T-helper 22 cell (primary cell): ENCODE data around the gene RFX5.
"Not testable (repeated sequence)": the region's sequence is repeated elsewhere in the genome, so short reads cannot be mapped to it uniquely, and the experiment has no call there.

Source experiments
- DNase-seq: peaks from one replicate; pipeline ENCODE4 v3.0.0-alpha.2; 2020; ENCODE audit warnings: low read depth

RFX5 gene

DNA sequence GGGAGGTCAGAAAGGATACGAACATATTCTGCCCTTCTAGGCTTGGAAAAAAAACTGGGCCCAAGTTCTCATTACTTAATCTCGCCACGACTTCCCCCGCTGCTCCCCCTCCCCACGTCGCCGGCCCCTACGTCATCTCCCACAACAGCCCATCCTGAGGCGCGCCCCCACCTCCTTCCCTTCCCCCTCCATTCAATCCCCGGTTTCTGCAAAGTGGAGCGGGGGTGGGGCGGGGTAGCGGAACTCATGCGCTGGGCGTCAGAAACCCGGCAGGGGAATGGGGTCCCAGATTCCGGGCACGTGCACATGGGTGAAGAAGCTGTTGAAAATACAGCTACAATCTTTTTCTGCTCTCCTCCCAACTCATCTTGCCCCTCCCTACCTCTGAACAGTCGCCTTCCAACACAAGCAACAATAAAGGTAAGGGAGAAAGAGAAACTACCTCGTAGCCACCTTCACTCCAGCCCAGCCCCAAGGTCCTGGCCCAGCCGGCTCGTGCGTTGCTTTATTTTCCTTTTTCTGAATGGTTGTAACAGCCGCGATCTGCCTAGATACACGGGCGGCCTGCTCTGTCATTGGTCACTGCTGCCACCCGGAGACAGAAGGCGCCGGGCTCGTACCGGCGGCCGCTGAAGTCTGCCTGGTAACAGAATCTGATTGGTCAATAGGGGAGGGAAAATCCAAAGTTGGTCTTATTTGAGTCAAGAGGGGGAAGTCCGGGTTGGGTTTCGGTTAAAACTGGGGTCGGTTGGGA, at the start of gene RFX5:
Gene RFX5 (minus strand): TSS at position 484 of the 754 bp plus-strand sequence. CDS start 932 bp downstream, outside the sequence.
- peak; percentile 94 for DNase-seq

DNA sequence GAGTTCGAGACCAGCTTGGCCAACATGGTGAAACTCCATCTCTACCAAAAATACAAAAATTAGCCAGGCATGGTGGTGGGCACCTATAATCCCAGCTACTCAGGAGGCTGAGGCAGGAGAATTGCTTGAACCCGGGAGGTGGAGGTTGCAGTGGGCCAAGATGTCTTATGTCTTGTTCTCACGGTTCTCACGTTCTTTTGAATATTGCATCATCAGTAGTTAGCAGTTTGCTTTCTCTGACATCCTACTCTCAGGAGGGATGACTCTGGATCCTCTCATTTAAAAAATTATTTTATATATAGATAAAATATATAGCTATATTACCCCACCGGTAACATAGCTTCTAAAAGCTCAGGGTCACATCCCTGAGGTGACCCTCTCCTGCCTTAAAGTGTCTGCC, 49.2 kb upstream of the RFX5 start:
- not testable (repeated sequence) for DNase-seq

DNA sequence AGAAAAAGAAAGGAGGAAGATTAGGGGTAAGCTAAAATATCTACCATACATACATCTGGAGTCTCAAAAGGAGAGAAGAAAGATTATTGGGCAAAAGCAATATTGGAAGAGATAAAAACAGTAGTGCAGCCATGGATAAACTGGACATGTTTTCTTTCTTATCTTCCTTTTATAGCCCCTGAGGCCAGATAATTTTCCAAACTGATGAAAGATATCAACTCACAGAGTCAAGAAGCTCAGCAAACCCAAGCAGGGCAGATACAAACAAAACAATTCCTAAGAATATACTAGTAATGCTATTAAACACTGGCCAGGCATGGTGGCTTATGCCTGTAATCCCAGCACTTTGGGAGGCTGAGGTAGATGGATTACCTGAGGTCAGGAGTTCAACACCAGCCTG, 46.5 kb upstream of the RFX5 start:
- no peak for DNase-seq

- no peak for DNase-seq
Measured at GRCh38 chr1:151391079-151391563, 44.1 kb upstream of the RFX5 start.

GRCh38 chr1:151390221-151391078, 43.4 kb upstream of the RFX5 start:
- not testable (repeated sequence) for DNase-seq

DNA sequence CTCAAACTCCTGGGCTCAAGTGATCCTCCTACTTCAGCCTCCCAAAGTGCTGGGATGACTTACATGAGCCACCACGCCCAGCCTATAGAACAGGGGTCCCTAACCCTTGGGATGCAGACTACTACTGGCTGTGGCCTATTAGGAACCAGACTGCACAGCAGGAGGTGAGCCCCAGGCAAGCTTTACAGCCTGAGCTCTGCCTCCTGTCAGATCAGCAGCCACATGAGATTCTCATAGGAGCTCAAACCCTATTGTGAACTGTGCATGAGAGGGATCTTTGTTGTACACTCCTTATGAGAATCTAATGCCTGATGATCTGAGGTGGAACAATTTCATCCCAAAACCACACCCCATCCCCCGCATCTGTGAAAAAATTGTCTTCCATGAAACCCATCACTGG, 39.0 kb upstream of the RFX5 start:
- no peak for DNase-seq

DNA sequence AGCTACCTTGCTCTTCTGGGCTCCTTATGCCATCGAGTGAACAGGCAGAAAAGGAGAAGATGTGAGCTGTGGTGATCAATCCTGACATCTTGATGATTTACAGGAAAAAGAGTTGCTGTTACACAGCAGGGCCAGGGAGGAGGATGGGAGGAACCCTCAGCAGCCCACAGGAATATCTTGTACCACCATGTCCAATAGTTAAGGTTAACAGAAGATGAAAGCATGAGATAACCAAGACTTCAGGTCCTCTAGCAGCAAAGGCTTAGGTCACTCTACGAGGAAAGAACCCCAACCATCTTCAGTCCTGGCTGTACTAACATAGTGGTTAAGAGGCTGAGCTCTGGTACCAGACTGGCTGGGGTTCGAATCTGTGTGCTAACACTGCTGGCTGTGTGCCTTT, 37.5 kb upstream of the RFX5 start:
- DNase-seq = no peak

DNA sequence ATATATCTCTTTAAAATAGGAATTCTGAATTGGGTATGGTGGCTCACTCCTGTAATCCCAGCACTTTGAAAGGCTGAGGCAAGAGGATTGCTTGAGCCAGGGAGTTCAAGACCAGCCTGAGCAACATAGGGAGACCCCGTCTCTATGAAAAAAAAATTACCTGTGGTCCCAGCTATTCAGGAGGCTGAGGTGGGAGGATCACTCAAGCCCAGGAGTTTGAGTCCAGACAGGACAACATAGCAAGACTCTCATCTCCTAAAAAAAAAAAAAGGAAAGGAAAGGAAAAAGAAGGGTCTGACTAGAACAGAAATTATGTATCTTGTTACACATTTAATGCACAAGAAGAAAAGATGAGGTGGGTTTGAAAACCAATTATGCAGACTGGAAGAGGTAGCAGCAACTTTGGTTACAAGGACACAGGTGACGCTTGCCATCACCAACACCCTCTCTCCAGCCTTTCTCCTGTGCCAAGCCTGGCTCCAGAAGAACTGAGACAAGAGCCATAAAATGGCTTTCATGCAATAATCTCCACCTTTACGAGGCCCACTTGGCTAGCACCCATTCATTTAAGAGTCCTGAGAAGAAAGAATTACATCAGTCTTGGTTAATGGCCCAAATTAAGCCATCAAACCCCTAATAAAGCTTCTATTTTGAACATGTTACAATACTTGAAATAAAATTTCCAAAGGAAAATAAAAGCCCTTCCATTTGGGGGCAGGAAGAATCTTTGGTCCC, 30.3 kb upstream of the RFX5 start:
- no peak for DNase-seq

- DNase-seq = no peak
Measured at GRCh38 chr1:151373196-151373595, 26.1 kb upstream of the RFX5 start.

GRCh38 chr1:151372058-151372934, 25.2 kb upstream of the RFX5 start, which contains the start of gene SELENBP1:
Gene SELENBP1, minus strand, starts transcription at chr1:151372705. Its CDS starts 64 bp downstream, at chr1:151372641.
- DNase-seq = no peak

DNA sequence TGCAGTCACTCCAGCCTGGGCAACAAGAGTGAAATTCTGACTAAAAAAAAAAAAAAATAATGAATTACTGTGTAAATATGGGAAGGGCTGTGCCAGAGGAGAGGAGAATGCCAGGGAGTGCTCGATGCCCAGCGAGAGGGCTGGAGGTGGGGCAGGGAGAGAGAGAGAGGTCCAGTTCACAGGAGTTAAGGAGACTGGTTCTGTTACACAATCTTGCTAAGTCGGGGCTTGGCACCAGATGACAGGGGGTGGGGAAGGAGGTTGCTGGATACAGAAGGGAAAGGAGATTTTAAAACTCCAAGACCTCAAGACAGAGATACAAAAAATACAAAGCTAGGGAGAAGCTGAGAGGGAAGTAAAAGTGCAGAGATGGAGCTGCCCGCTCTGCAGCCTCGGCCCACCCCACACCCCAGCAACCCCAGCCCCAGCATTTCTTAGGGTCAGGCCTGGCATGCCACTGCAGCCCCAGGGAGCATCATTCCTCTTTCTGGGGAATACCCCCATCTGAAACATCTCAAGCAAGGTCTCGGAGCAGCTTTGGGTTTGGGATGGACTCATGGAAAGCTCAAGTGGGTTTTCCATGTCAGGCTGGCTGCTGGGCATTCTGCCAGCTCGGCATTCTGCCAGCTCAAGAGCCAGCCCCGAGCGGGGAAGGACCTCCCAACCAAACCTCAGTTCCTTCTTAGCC, 24.5 kb upstream of the RFX5 start:
- no peak for DNase-seq

DNA sequence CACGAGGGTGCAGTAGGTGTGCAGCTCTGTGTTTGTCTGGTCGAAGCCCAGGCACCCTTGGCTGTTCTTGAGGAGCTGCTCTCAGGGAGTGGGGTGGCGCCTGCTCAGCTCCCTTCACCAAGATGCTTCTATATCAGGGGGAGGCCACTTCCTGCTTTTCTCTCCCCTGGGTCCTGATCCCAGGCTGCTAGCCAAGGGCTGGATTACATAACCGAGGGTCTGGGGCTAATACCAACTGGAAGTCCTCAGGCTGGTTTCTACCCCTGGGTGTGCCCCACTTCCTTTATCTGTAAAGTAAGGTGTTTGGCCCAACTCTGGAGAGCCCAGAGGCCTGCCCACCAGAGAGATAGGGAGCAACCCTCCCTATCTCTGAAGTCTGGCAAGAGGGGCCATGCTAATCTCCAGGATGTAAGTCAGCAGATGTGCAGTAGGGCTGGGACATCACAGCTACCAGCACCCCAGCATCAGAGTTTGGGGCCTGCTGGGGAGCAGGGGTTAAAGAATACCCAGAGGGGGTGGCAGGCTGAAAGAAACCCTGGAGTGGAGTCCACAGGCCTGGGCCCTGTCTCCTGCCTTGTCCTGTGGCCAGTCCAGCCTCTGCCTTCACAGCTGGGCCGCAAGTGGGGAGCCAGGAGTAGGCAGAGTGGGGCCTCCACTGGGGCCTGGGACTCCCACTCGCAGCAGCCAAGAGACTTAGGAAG, 23.3 kb upstream of the RFX5 start:
- DNase-seq = no peak

GRCh38 chr1:151369621-151370048, 22.6 kb upstream of the RFX5 start:
- DNase-seq = no peak

- DNase-seq = no peak
Measured at GRCh38 chr1:151369302-151369610, 22.2 kb upstream of the RFX5 start.

DNA sequence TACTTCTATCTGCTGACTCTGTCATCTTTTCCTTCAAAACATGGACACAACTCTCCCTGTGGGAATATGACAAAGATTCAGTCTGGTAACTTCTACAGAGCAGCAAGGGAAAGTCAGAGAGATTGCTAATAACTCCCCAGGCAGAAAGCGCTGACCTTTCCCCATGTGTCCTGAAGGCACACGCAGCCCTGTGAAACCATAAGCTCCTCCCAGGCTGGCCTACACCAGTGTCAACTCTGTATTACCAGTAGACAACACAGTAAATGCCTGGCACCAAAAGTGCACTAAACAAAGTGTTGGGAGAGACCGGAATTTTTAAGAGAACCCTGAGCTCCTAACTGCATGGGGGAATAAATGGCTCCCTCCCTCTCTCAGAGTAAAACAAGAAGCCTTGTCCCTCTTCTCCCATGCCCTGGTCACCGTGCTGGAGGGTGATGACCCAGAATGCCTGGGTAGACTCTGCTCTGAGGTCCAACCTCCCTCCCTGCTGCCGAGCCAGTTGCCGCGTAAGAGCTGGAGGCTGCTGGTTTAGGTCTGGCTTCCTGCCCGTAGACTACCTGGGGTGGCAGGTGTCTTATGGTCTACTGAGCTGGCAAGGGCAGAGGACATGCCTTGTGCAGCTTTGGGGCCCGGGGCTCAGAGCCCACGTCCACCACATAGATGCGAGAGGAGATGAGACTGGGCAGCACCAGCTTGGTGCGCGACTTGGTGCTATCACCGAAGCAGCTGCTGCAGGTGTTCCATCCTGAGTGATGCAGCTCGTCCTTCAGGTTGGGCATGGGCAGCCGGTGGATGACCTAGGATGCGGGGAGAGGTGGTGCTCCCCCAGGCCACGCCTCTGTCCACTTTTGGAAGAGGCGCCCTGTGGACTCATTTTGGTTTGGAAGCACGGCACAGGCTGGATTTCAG, 21.6 kb upstream of the RFX5 start:
- no peak for DNase-seq

DNA sequence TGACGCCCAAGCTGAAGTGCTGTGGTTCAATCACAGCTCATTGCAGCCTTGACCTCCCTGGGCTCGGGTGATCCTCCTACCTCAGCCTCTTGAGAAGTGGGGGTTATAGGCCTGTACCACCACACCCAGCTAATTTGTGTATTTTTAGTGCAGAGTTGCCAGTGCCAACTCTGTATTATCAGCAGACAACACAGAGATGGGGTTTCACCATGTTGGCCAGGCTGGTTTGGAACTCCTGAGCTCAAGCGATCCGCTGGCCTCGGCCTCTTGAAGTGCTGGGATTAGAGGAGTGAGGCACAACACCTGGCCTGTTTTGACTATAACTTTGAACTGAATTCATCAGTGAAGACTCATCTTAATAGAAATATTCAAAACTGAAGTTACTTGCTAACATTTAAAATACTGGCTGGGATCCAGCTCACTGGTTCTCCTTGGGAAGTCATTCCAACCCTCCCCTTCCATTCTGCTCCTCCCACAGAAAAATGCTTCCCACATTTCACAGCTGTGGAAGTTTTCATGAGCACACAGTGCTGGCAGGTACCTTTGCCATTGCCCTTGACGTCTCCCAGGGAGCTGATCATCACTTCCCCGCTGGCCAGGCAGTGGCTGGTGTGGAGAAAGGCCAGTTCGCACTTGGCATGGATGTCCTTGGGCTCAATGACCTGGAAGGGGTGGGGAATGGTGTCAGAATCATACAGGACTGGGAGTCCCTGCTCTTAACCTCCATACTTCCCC, 20.8 kb upstream of the RFX5 start:
- DNase-seq = no peak

DNA sequence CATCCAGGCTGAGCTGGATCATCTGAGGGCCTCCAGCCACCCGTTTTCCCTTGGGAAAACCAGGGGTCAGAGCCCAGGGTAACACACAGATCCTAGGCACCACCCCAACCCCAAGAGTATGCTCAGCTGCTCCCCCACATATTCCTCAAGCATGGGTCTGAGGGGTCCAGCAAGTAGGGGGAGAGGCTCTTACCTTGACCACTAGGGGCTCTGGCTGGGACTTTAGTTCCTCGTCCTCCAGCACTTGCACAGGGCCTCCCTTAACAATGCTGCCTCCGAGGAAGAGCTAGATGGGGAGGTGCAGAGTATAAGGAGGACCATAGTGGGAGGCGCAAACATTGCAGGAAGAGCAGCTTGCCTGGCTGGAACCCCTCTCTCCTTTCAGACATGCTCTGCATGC, 17.9 kb upstream of the RFX5 start:
- DNase-seq = no peak
